ENCODE data around the gene UBE4B. TPM values are rescaled to one million over a fixed set of nuclear protein-coding genes. Genes with fewer than 3 reads are reported as not detected.
"Not testable (repeated sequence)": the region's sequence is repeated elsewhere in the genome, so short reads cannot be mapped to it uniquely, and the experiment has no call there.

Gene UBE4B
- total RNA-seq, 1 experiment from 2014 or later, result 54.7 TPM

DNA sequence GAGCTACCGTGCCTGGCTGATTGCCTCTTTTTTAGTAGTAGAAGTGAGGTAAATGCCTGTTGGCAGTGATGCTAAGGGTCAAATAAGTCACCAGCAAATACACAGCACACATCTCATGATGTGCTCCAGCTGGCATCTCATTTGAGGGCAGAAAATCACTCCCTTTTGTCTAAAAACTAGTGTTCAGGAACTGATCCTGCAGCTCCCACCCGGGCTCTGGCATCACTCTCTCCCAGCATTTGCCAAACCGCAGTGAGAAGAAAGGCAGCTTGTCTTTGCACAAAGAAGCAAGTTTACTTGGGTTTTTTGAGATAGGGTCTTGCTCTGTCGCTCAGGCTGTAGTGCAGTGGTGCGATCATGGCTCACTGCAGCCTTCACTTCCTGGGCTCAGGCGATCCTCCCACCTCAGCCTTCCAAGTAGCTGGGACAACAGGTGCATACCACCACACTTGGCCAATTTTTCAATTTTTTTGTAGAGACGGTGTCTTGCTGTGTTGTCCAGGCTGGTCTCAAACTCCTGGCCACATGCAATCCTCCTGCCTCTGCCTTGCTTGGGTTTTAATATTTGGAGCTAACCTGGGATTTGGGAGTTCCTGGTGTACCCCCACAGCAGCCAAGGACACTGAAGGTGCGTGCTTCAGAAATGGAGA, 31.6 kb upstream of the UBE4B start:
- ChIA-PET POLR2A (interaction anchor here (0.6 kb wide), 1 partner anchor 58 kb away, joined by 11 read pairs; no protein-coding TSS in a partner anchor), CTCF (no interaction called here)
- no peak overlapping the region for H3K4me3 ChIP-seq (ENCODE audit: low read depth in 2 of 2, low read length in 2 of 2)
- H3K36me3 ChIP-seq (ENCODE audit: control insufficient read depth, insufficient read depth, low read length), result no peaks in the 10 kb centered on the region
- in situ Hi-C loops (cut with HindIII; ENCODE audit: low pct_unique_long_range_greater_than_20kb, low sequenced_read_pairs), result no loop called here
- H3K9me3 ChIP-seq (ENCODE audit: control insufficient read depth, insufficient read depth, low read depth, low read length), result no peaks in the 10 kb centered on the region
- H3K27me3 ChIP-seq (ENCODE audit: control insufficient read depth, insufficient read depth, low read length), result no peaks in the 10 kb centered on the region
- no peak overlapping the region for H3K27ac ChIP-seq (ENCODE audit: low read length)
- H3K4me1 ChIP-seq (ENCODE audit: control insufficient read depth, insufficient read depth, low read length), result peaks cover 4% of the 10 kb centered on the region
- intact Hi-C loops (cut with micrococcal nuclease; ENCODE audit: unreplicated experiment), result no loop called here
- TF ChIP-seq SIN3A (IDR thresholded peaks at IDR 0.05; ENCODE audit: borderline replicate concordance, insufficient read depth, low read depth, low read length) (no peak), TCF7L2 (IDR thresholded peaks at IDR 0.05; ENCODE audit: low read depth, low read length) (no peak), POLR2AphosphoS5 (IDR thresholded peaks at IDR 0.05; ENCODE audit: low read depth, low read length) (no peak)
- TF ChIP-seq, protein P1, sequence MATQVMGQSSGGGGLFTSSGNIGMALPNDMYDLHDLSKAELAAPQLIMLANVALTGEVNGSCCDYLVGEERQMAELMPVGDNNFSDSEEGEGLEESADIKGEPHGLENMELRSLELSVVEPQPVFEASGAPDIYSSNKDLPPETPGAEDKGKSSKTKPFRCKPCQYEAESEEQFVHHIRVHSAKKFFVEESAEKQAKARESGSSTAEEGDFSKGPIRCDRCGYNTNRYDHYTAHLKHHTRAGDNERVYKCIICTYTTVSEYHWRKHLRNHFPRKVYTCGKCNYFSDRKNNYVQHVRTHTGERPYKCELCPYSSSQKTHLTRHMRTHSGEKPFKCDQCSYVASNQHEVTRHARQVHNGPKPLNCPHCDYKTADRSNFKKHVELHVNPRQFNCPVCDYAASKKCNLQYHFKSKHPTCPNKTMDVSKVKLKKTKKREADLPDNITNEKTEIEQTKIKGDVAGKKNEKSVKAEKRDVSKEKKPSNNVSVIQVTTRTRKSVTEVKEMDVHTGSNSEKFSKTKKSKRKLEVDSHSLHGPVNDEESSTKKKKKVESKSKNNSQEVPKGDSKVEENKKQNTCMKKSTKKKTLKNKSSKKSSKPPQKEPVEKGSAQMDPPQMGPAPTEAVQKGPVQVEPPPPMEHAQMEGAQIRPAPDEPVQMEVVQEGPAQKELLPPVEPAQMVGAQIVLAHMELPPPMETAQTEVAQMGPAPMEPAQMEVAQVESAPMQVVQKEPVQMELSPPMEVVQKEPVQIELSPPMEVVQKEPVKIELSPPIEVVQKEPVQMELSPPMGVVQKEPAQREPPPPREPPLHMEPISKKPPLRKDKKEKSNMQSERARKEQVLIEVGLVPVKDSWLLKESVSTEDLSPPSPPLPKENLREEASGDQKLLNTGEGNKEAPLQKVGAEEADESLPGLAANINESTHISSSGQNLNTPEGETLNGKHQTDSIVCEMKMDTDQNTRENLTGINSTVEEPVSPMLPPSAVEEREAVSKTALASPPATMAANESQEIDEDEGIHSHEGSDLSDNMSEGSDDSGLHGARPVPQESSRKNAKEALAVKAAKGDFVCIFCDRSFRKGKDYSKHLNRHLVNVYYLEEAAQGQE (IDR thresholded peaks at IDR 0.05; ENCODE audit: insufficient read depth in 1 of 2, low read depth in 2 of 2, low read length in 1 of 2), result no peak
- TF ChIP-seq, protein P2, sequence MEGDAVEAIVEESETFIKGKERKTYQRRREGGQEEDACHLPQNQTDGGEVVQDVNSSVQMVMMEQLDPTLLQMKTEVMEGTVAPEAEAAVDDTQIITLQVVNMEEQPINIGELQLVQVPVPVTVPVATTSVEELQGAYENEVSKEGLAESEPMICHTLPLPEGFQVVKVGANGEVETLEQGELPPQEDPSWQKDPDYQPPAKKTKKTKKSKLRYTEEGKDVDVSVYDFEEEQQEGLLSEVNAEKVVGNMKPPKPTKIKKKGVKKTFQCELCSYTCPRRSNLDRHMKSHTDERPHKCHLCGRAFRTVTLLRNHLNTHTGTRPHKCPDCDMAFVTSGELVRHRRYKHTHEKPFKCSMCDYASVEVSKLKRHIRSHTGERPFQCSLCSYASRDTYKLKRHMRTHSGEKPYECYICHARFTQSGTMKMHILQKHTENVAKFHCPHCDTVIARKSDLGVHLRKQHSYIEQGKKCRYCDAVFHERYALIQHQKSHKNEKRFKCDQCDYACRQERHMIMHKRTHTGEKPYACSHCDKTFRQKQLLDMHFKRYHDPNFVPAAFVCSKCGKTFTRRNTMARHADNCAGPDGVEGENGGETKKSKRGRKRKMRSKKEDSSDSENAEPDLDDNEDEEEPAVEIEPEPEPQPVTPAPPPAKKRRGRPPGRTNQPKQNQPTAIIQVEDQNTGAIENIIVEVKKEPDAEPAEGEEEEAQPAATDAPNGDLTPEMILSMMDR (IDR thresholded peaks at IDR 0.05), result no peak
- ATAC-seq (no peak), DNase-seq (ENCODE audit: low read depth, low spot score) (no peak)
- no TSS peak for BruUV-seq (replicated peaks)

DNA sequence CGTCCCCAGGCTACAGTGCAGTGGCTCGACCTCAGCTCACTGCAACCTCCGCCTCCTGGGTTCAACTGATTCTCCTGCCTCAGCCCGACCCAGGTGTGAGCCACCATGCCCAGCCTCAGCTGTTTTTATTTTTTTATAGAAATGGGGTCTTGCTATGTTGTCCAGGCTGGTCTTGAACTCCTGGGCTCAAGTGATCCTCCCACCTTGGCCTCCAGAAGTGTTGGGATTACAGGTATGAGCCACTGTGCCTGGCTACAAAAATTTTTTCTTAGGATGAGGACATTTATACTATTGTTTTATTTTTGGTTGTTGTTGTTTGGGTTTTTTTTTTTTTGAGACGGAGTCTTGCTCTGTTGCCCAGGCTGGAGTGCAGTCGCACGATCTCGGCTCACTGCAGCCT, 27.5 kb upstream of the UBE4B start:
- POLR2A ChIA-PET; ATAC-seq; in situ Hi-C loops (cut with HindIII; ENCODE audit: low pct_unique_long_range_greater_than_20kb, low sequenced_read_pairs); intact Hi-C loops (cut with micrococcal nuclease; ENCODE audit: unreplicated experiment); H3K4me1 ChIP-seq (ENCODE audit: control insufficient read depth, insufficient read depth, low read length); BruUV-seq (replicated peaks); H3K36me3 ChIP-seq (ENCODE audit: control insufficient read depth, insufficient read depth, low read length); H3K9me3 ChIP-seq (ENCODE audit: control insufficient read depth, insufficient read depth, low read depth, low read length); H3K27me3 ChIP-seq (ENCODE audit: control insufficient read depth, insufficient read depth, low read length); DNase-seq (ENCODE audit: low read depth, low spot score); H3K27ac ChIP-seq (ENCODE audit: low read length); H3K4me3 ChIP-seq (ENCODE audit: low read depth in 2 of 2, low read length in 2 of 2): not testable (repeated sequence)
- CTCF ChIA-PET, result interaction anchor here (0.6 kb wide), 1 partner anchor 148 kb away, joined by 3 read pairs; no protein-coding TSS in a partner anchor

DNA sequence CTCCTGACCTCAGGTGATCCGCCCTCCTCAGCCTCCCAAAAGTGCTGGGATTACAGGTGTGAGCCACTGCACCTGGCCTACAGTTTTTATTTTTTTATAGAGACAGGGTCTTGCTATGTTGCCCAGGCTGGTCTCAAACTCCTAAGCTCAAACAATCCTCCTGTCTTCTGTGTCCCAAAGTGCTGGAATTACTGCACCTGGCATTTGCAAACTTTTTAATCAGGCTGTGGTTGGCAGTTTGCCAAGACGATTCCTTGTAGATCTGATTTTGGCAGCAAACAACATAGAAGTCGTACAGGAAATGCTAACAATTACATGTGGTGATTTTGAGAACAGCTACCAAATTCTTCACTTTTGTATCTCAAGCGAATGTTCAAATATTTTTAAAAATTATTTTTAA, 25.6 kb upstream of the UBE4B start:
- no peaks in the 10 kb centered on the region for H3K9me3 ChIP-seq (ENCODE audit: control insufficient read depth, insufficient read depth, low read depth, low read length)
- H3K27me3 ChIP-seq (ENCODE audit: control insufficient read depth, insufficient read depth, low read length), result no peaks in the 10 kb centered on the region
- in situ Hi-C loops (cut with HindIII; ENCODE audit: low pct_unique_long_range_greater_than_20kb, low sequenced_read_pairs) (no loop called here), intact Hi-C loops (cut with micrococcal nuclease; ENCODE audit: unreplicated experiment) (no loop called here)
- no peaks in the 10 kb centered on the region for H3K36me3 ChIP-seq (ENCODE audit: control insufficient read depth, insufficient read depth, low read length)
- no peak for DNase-seq (ENCODE audit: low read depth, low spot score)
- ATAC-seq, result no peak
- no peak overlapping the region for H3K27ac ChIP-seq (ENCODE audit: low read length)
- BruUV-seq (replicated peaks), result no TSS peak
- CTCF ChIA-PET, result no interaction called here
- no peak for TF ChIP-seq SIN3A (IDR thresholded peaks at IDR 0.05; ENCODE audit: borderline replicate concordance, insufficient read depth, low read depth, low read length)
- TF ChIP-seq, protein P1 (IDR thresholded peaks at IDR 0.05; ENCODE audit: insufficient read depth in 1 of 2, low read depth in 2 of 2, low read length in 1 of 2), result no peak
- TF ChIP-seq TCF7L2 (IDR thresholded peaks at IDR 0.05; ENCODE audit: low read depth, low read length), result no peak
- TF ChIP-seq, protein P2 (IDR thresholded peaks at IDR 0.05), result no peak
- no peak for TF ChIP-seq POLR2AphosphoS5 (IDR thresholded peaks at IDR 0.05; ENCODE audit: low read depth, low read length)
- POLR2A ChIA-PET, result no interaction called here
- H3K4me1 ChIP-seq (ENCODE audit: control insufficient read depth, insufficient read depth, low read length), result no peaks in the 10 kb centered on the region
- no peak overlapping the region for H3K4me3 ChIP-seq (ENCODE audit: low read depth in 2 of 2, low read length in 2 of 2)
